Stimulated activated CD8-positive, alpha-beta memory T cell treated with anti-CD3 and anti-CD28 coated beads, Interleukin-12 subunit alpha, Interleukin-12 subunit beta, amount 100 ng/mL, for 24 hours (primary cell): ENCODE measurements around the gene DCP1B.

ENCODE experiments used
- DNase-seq: peaks from one replicate; pipeline ENCODE4 v3.0.0-alpha.2; 2020; ENCODE audit errors: extremely low read depth

The DCP1B gene

DNA sequence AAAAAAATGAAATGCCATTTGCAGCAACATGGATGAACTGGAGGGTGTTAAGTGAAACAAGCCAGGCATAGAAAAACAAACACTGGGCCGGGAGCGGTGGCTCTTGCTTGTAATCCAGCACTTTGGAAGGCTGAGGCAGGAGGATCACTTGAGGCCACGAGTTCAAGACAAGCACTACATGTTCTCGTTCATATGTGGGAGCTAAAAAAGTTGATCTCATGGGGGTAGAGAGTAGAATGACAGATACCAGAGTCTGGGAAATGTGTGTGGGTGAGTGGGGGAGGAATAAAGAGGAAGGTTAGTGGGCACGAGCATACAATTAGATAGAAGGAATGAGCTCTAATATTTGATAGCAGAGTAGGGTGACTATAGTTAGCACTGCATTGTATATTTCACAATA, 107.3 kb downstream of the DCP1B start:
- DNase-seq, result no peak
